ENCODE data around the gene PMEL. TPM values are rescaled to one million over a fixed set of nuclear protein-coding genes. Genes with fewer than 3 reads are reported as not detected.

The PMEL gene
- total and polyA plus RNA-seq, 4 donors, result 0.70 to 8.8 (median 1.1) TPM

DNA sequence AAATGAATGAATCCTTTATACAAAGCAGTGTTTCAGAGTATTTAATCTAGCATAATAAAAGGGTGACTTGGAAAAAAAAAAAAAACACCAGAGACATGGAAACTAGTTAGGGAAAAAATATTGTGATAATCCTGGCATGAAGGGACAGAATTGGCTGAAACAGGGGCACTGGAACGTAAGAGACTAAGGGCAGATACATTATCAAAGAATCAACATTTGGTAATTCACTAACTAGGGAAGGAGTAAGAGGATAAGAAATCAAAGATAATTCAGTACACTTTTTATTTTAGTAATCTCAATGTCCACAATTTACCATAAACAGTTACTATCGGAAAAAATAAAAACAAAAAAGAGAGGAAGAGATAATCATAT, 56.3 kb downstream of the PMEL start:
- Histone ChIP-seq H3K4me3 (ENCODE audit: low read depth, low read length) (no peak overlapping the region), H3K4me1 (ENCODE audit: control insufficient read depth, insufficient read depth, low read length) (peaks cover 6% of the 10 kb centered on the region), H3K36me3 (ENCODE audit: control insufficient read depth, insufficient read depth, low read length) (peaks cover 4% of the 10 kb centered on the region), H3K27ac (ENCODE audit: low read depth, low read length) (no peak overlapping the region), H3K27me3 (ENCODE audit: control insufficient read depth, insufficient read depth, low read length) (no peaks in the 10 kb centered on the region), H3K9me3 (ENCODE audit: control insufficient read depth, insufficient read depth, low read length) (no peaks in the 10 kb centered on the region)
- WGBS (ENCODE audit: insufficient coverage), result no CpG with 5 or more reads among the region's 2 CpGs
- no peak for DNase-seq (ENCODE audit: low read depth in 4 of 6, low spot score in 6 of 6)

DNA sequence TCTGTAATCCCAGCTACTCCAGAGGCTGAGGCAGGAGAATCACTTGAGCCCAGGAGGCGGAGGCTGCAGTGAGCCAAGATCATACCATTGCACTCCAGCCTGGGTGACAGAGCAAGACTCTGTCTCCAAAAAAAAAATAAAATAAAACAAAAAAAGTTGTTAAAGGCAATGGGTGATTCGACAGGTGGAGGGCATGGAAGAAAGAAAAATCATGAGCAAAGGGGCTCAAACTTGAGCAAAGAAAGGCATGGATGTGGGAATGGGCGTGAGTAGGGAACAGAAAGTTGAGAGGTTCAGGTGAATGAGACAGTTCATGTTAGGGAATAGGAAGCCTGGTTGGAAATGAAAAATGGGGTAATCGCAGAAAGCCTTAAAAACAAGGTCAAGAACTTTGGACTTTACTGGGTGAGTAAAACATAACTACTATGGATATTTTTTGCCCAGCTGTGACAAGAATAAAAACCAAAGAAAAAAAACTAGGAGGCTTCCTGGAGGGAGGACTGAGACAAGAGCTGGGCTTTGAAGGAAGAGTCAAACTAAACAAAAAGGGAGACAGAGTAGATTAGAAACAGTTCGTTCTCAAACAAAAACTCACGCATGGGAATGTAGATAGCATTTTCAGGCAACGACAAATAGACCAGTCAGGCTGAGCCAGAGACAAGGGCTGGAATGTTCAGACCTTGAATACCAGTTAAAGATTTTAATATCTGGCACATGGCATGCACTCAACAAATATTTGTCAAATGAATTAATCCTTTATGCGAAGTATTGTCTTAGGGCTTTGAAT, 56.9 kb downstream of the PMEL start:
- no peaks in the 10 kb centered on the region for H3K9me3 ChIP-seq (ENCODE audit: control insufficient read depth, insufficient read depth, low read length)
- WGBS (ENCODE audit: insufficient coverage), result 41% methylated on average over 5 of the region's 8 CpGs
- peak overlapping the region; percentile 1 for H3K27ac ChIP-seq (ENCODE audit: low read depth, low read length)
- no peak overlapping the region for H3K4me3 ChIP-seq (ENCODE audit: low read depth, low read length)
- H3K4me1 ChIP-seq (ENCODE audit: control insufficient read depth, insufficient read depth, low read length), result peaks cover 6% of the 10 kb centered on the region
- DNase-seq (ENCODE audit: low read depth in 4 of 6, low spot score in 6 of 6), result peak in 1 of 6 donors; percentile 35
- peaks cover 4% of the 10 kb centered on the region for H3K36me3 ChIP-seq (ENCODE audit: control insufficient read depth, insufficient read depth, low read length)
- no peaks in the 10 kb centered on the region for H3K27me3 ChIP-seq (ENCODE audit: control insufficient read depth, insufficient read depth, low read length)

DNA sequence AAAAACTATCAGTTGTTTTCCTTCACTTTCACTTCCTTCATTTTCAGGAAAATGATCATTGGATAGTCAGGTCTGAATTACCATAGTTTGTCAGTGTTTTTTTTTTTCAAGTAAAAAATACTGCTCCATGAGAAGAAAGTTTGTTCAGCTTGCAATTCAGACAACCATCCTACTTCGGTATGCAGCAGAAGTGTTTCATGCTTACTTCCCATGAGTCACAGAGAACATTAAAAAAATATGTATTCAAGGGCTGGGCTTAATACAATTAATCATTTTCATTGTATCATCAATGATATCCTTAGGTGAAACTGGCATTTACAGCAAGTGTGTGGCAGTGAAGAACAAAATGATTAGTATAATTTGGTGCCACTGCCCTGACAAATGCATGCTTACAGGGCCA, 59.8 kb downstream of the PMEL start:
- DNase-seq (ENCODE audit: low read depth in 4 of 6, low spot score in 6 of 6), result no peak
- Histone ChIP-seq H3K9me3 (ENCODE audit: control insufficient read depth, insufficient read depth, low read length) (no peaks in the 10 kb centered on the region), H3K36me3 (ENCODE audit: control insufficient read depth, insufficient read depth, low read length) (peaks cover 21% of the 10 kb centered on the region), H3K4me1 (ENCODE audit: control insufficient read depth, insufficient read depth, low read length) (peaks cover 6% of the 10 kb centered on the region), H3K27me3 (ENCODE audit: control insufficient read depth, insufficient read depth, low read length) (no peaks in the 10 kb centered on the region), H3K27ac (ENCODE audit: low read depth, low read length) (no peak overlapping the region), H3K4me3 (ENCODE audit: low read depth, low read length) (no peak overlapping the region)
- WGBS (ENCODE audit: insufficient coverage), result no CpG with 5 or more reads among the region's 1 CpG

Other genes starting within 250 kb of the PMEL start
- 100 to 1,000 TPM in 1 of 2 donors, 10 to 100 TPM in 1; 45.7 to 187 TPM for gene BLOC1S1, start 250.0 kb downstream of the PMEL start, total RNA-seq
- gene BLOC1S1, start 250.0 kb downstream of the PMEL start, polyA plus RNA-seq (ENCODE audit: insufficient read length in 2 of 2), result 100 to 1,000 TPM; 142 to 154 TPM
- 10 to 100 TPM in 1 of 2 donors, 1 to 10 TPM in 1; 7.7 to 15.4 TPM for gene RDH5, start 245.6 kb downstream of the PMEL start, total RNA-seq
- 10 to 100 TPM in 1 of 2 donors, 1 to 10 TPM in 1; 9.2 to 18.3 TPM for gene RDH5, start 245.6 kb downstream of the PMEL start, polyA plus RNA-seq (ENCODE audit: insufficient read length in 2 of 2)
- 100 to 1,000 TPM; 419 to 943 TPM for gene CD63, start 237.0 kb downstream of the PMEL start, total RNA-seq
- 100 to 1,000 TPM; 485 to 576 TPM for gene CD63, start 237.0 kb downstream of the PMEL start, polyA plus RNA-seq (ENCODE audit: insufficient read length in 2 of 2)
- gene GDF11, start 222.9 kb downstream of the PMEL start, total RNA-seq, result 10 to 100 TPM in 1 of 2 donors, 1 to 10 TPM in 1; 9.6 to 10.1 TPM
- gene GDF11, start 222.9 kb downstream of the PMEL start, polyA plus RNA-seq (ENCODE audit: insufficient read length in 2 of 2), result 10 to 100 TPM; 32.3 to 36.1 TPM
- gene SARNP, start 148.3 kb downstream of the PMEL start, total RNA-seq, result 10 to 100 TPM; 52.9 to 98.1 TPM
- gene SARNP, start 148.3 kb downstream of the PMEL start, polyA plus RNA-seq (ENCODE audit: insufficient read length in 2 of 2), result 10 to 100 TPM; 86.5 to 95.9 TPM
- 10 to 100 TPM; 12.6 to 29.9 TPM for gene ORMDL2, start 148.0 kb downstream of the PMEL start, total RNA-seq
- gene ORMDL2, start 148.0 kb downstream of the PMEL start, polyA plus RNA-seq (ENCODE audit: insufficient read length in 2 of 2), result 10 to 100 TPM; 23.4 to 25.7 TPM
- gene DNAJC14, start 136.5 kb downstream of the PMEL start, total RNA-seq, result 10 to 100 TPM; 27.7 to 40.1 TPM
- gene DNAJC14, start 136.5 kb downstream of the PMEL start, polyA plus RNA-seq (ENCODE audit: insufficient read length in 2 of 2), result 10 to 100 TPM; 24.9 to 25.7 TPM
- gene MMP19, start 123.1 kb downstream of the PMEL start, total RNA-seq, result 1 to 10 TPM in 1 of 2 donors, under 1 TPM in 1; 0.20 to 1.5 TPM
- gene MMP19, start 123.1 kb downstream of the PMEL start, polyA plus RNA-seq (ENCODE audit: insufficient read length in 2 of 2), result under 1 TPM; 0.54 to 0.74 TPM
- 10 to 100 TPM; 17.8 to 31.5 TPM for gene PYM1, start 38.1 kb downstream of the PMEL start, total RNA-seq
- 10 to 100 TPM; 33.2 to 36.7 TPM for gene PYM1, start 38.1 kb downstream of the PMEL start, polyA plus RNA-seq (ENCODE audit: insufficient read length in 2 of 2)
- 10 to 100 TPM; 19.5 to 33.3 TPM for gene DGKA, start 34.9 kb downstream of the PMEL start, total RNA-seq
- gene DGKA, start 34.9 kb downstream of the PMEL start, polyA plus RNA-seq (ENCODE audit: insufficient read length in 2 of 2), result 10 to 100 TPM; 33.1 to 35.0 TPM
- gene CDK2, start 788 bp upstream of the PMEL start, total RNA-seq, result 10 to 100 TPM; 14.5 to 54.4 TPM
- gene CDK2, start 788 bp upstream of the PMEL start, polyA plus RNA-seq (ENCODE audit: insufficient read length in 2 of 2), result 10 to 100 TPM; 25.5 to 32.0 TPM
- 10 to 100 TPM; 77.5 to 93.7 TPM for gene RAB5B, start 8.0 kb upstream of the PMEL start, total RNA-seq
- gene RAB5B, start 8.0 kb upstream of the PMEL start, polyA plus RNA-seq (ENCODE audit: insufficient read length in 2 of 2), result 100 to 1,000 TPM; 153 to 160 TPM
- gene SUOX, start 31.2 kb upstream of the PMEL start, total RNA-seq, result 10 to 100 TPM; 17.7 to 46.1 TPM
- 10 to 100 TPM; 36.7 to 45.6 TPM for gene SUOX, start 31.2 kb upstream of the PMEL start, polyA plus RNA-seq (ENCODE audit: insufficient read length in 2 of 2)
- 1 to 10 TPM; 3.4 to 5.2 TPM for gene IKZF4, start 55.0 kb upstream of the PMEL start, total RNA-seq
- gene IKZF4, start 55.0 kb upstream of the PMEL start, polyA plus RNA-seq (ENCODE audit: insufficient read length in 2 of 2), result 10 to 100 TPM; 16.8 to 25.2 TPM
- 100 to 1,000 TPM in 1 of 2 donors, 10 to 100 TPM in 1; 97.6 to 270 TPM for gene RPS26, start 75.9 kb upstream of the PMEL start, total RNA-seq
- gene RPS26, start 75.9 kb upstream of the PMEL start, polyA plus RNA-seq (ENCODE audit: insufficient read length in 2 of 2), result 100 to 1,000 TPM; 118 to 209 TPM
- gene ERBB3, start 114.1 kb upstream of the PMEL start, total RNA-seq, result 10 to 100 TPM; 41.1 to 73.9 TPM
- 10 to 100 TPM; 70.1 to 95.1 TPM for gene ERBB3, start 114.1 kb upstream of the PMEL start, polyA plus RNA-seq (ENCODE audit: insufficient read length in 2 of 2)
- 100 to 1,000 TPM in 1 of 2 donors, 10 to 100 TPM in 1; 63.6 to 106 TPM for gene PA2G4, start 138.5 kb upstream of the PMEL start, total RNA-seq
- gene PA2G4, start 138.5 kb upstream of the PMEL start, polyA plus RNA-seq (ENCODE audit: insufficient read length in 2 of 2), result 100 to 1,000 TPM; 123 to 126 TPM
- gene RPL41, start 150.6 kb upstream of the PMEL start, total RNA-seq, result 1,000 to 10,000 TPM in 1 of 2 donors, 100 to 1,000 TPM in 1; 970 to 5,681 TPM
- 1,000 to 10,000 TPM; 2,766 to 3,172 TPM for gene RPL41, start 150.6 kb upstream of the PMEL start, polyA plus RNA-seq (ENCODE audit: insufficient read length in 2 of 2)
- gene ZC3H10, start 152.2 kb upstream of the PMEL start, total RNA-seq, result 1 to 10 TPM; 5.2 to 7.1 TPM
- 1 to 10 TPM; 4.1 to 6.0 TPM for gene ZC3H10, start 152.2 kb upstream of the PMEL start, polyA plus RNA-seq (ENCODE audit: insufficient read length in 2 of 2)
- gene ESYT1, start 162.2 kb upstream of the PMEL start, total RNA-seq, result 10 to 100 TPM; 72.6 to 76.6 TPM
- gene ESYT1, start 162.2 kb upstream of the PMEL start, polyA plus RNA-seq (ENCODE audit: insufficient read length in 2 of 2), result 10 to 100 TPM; 42.6 to 49.7 TPM
- 100 to 1,000 TPM in 1 of 2 donors, 10 to 100 TPM in 1; 69.4 to 199 TPM for gene MYL6B, start 186.5 kb upstream of the PMEL start, total RNA-seq
- gene MYL6B, start 186.5 kb upstream of the PMEL start, polyA plus RNA-seq (ENCODE audit: insufficient read length in 2 of 2), result 100 to 1,000 TPM; 276 to 287 TPM
- gene MYL6, start 192.3 kb upstream of the PMEL start, total RNA-seq, result 1,000 to 10,000 TPM in 1 of 2 donors, 100 to 1,000 TPM in 1; 887 to 2,396 TPM
- gene MYL6, start 192.3 kb upstream of the PMEL start, polyA plus RNA-seq (ENCODE audit: insufficient read length in 2 of 2), result 1,000 to 10,000 TPM; 1,367 to 1,524 TPM
- 100 to 1,000 TPM in 1 of 2 donors, 10 to 100 TPM in 1; 66.2 to 104 TPM for gene SMARCC2, start 223.4 kb upstream of the PMEL start, total RNA-seq
- 100 to 1,000 TPM; 141 to 143 TPM for gene SMARCC2, start 223.4 kb upstream of the PMEL start, polyA plus RNA-seq (ENCODE audit: insufficient read length in 2 of 2)

Data from spinal cord (tissue), 10 donors.